Muscle of leg (tissue), 11 donors: Measurements from ENCODE around the gene ANO1. TPM values are rescaled to one million over a fixed set of nuclear protein-coding genes. Genes with fewer than 3 reads are reported as not detected.
A peak's percentile ranks its signal among the peaks of the same experiment; 100 is the strongest.
"Not testable (repeated sequence)": the region's sequence is repeated elsewhere in the genome, so short reads cannot be mapped to it uniquely, and the experiment has no call there.

Experiments
- DNase-seq: peaks from one replicate; pipeline ENCODE4 v3.0.0; 2013
- H3K27ac ChIP-seq: one replicate; pipeline ENCODE4 v1.5.1; 2013; ENCODE audit warnings: mild to moderate bottlenecking, low read length, control low read depth
- H3K27me3 ChIP-seq: one replicate; pipeline ENCODE4 v1.6.1; 2013; ENCODE audit warnings: low read length; ENCODE audit not compliant: control insufficient read depth, insufficient read depth
- H3K36me3 ChIP-seq: one replicate; pipeline ENCODE4 v1.6.1; 2013; ENCODE audit warnings: low read length; ENCODE audit not compliant: control insufficient read depth, insufficient read depth
- H3K4me1 ChIP-seq: one replicate; pipeline ENCODE4 v1.6.1; 2013; ENCODE audit warnings: low read length; ENCODE audit not compliant: control insufficient read depth, insufficient read depth
- H3K4me3 ChIP-seq: one replicate; pipeline ENCODE4 v1.5.1; 2013; ENCODE audit warnings: low read length, control low read depth
- H3K9me3 ChIP-seq: replicated peaks from 2 replicates; pipeline ENCODE4 v1.6.1; 2013; ENCODE audit warnings: low read depth, low read length; ENCODE audit not compliant: control insufficient read depth
- WGBS: methylation state at CpG from one replicate; pipeline ENCODE4 v1.1.5; 2013; ENCODE audit warnings: missing lambda C conversion rate; ENCODE audit not compliant: insufficient coverage; 5-methylcytosine and 5-hydroxymethylcytosine counted together
- polyA plus RNA-seq, 8 donors: library from polyadenylated mRNA; unstranded; fragments of 120-200 nt; gene quantifications; one replicate each; pipeline versions ENCODE4 v1.2.1 to v1.2.3, GENCODE V29; 2013; ENCODE audit warnings: inconsistent platforms in 1 of 8, low replicate concordance in 1 of 8; ENCODE audit not compliant: insufficient read length in 8 of 8, insufficient read depth in 1 of 8
- total RNA-seq: library from RNA; stranded (reverse); fragments of 120-200 nt; gene quantifications from one replicate; pipeline ENCODE4 v1.2.4, GENCODE V29; 2013

The ANO1 gene
- total and polyA plus RNA-seq, 9 donors, result 5.1 to 15.4 (median 8.2) TPM

GRCh38 chr11:70200212-70200844, 122.2 kb downstream of the ANO1 start:
- no peak overlapping the region for H3K27ac ChIP-seq
- 95% methylated on average over 6 of the region's 10 CpGs for WGBS
- H3K4me1 ChIP-seq, result peaks cover 16% of the 10 kb centered on the region
- no peak for DNase-seq
- peaks cover 7% of the 10 kb centered on the region for H3K27me3 ChIP-seq
- H3K4me3 ChIP-seq, result no peak overlapping the region
- no peaks in the 10 kb centered on the region for H3K9me3 ChIP-seq
- peaks cover 2% of the 10 kb centered on the region for H3K36me3 ChIP-seq

GRCh38 chr11:70201047-70201446, 122.9 kb downstream of the ANO1 start:
- H3K36me3 ChIP-seq, result not testable (repeated sequence)

GRCh38 chr11:70201882-70202861, 124.1 kb downstream of the ANO1 start:
- Histone ChIP-seq H3K36me3 (peaks cover 20% of the 10 kb centered on the region), H3K27ac (no peak overlapping the region), H3K4me3 (peak overlapping the region; percentile 87), H3K4me1 (peaks cover 16% of the 10 kb centered on the region), H3K9me3 (no peaks in the 10 kb centered on the region), H3K27me3 (peaks cover 6% of the 10 kb centered on the region)
- no peak for DNase-seq
- WGBS, result 82% methylated on average over 10 of the region's 29 CpGs

More at GRCh38 chr11:70201047-70201446, 122.9 kb downstream of the ANO1 start:
- H3K4me1 ChIP-seq, result peaks cover 16% of the 10 kb centered on the region
- not testable (repeated sequence) for H3K4me3 ChIP-seq, DNase-seq, H3K9me3 ChIP-seq, H3K27me3 ChIP-seq, H3K27ac ChIP-seq
- WGBS, result no CpG with 5 or more reads among the region's 3 CpGs

- Histone ChIP-seq H3K27me3 (peaks cover 6% of the 10 kb centered on the region), H3K9me3 (no peaks in the 10 kb centered on the region), H3K27ac (peak within 1 kb of the TSS; percentile 67), H3K36me3 (peaks cover 28% of the 10 kb centered on the region), H3K4me3 (peak within 1 kb of the TSS; percentile 87), H3K4me1 (peaks cover 16% of the 10 kb centered on the region)
- DNase-seq, result peak; percentile 97
- WGBS, result under 1% methylated on average over 81 of the region's 91 CpGs
These were observed 125.0 kb downstream of the ANO1 start, which contains the start of gene FADD for GRCh38 chr11:70202920-70203750. FADD (plus strand) TSS chr11:70203296; CDS start chr11:70203460, 164 bp downstream.

GRCh38 chr11:70203751-70204465, 125.8 kb downstream of the ANO1 start:
- WGBS, result 9% methylated on average over 20 of the region's 30 CpGs
- Histone ChIP-seq H3K9me3 (no peaks in the 10 kb centered on the region), H3K27ac (peak overlapping the region; percentile 60), H3K36me3 (peaks cover 31% of the 10 kb centered on the region), H3K27me3 (peaks cover 6% of the 10 kb centered on the region), H3K4me3 (peak overlapping the region; percentile 87), H3K4me1 (peaks cover 16% of the 10 kb centered on the region)
- DNase-seq, result peak; percentile 67

- peak overlapping the region; percentile 87 for H3K4me3 ChIP-seq
- WGBS, result 33% methylated on average over 3 of the region's 4 CpGs
These were observed 126.3 kb downstream of the ANO1 start for GRCh38 chr11:70204466-70204799.

GRCh38 chr11:70205049-70205725, 127.1 kb downstream of the ANO1 start:
- peaks cover 40% of the 10 kb centered on the region for H3K36me3 ChIP-seq
- H3K27ac ChIP-seq, result no peak overlapping the region
- WGBS, result 92% methylated on average over 8 of the region's 12 CpGs

More at GRCh38 chr11:70204466-70204799, 126.3 kb downstream of the ANO1 start:
- Histone ChIP-seq H3K36me3 (peaks cover 36% of the 10 kb centered on the region), H3K4me1 (peaks cover 16% of the 10 kb centered on the region), H3K27me3 (peaks cover 3% of the 10 kb centered on the region), H3K9me3 (no peaks in the 10 kb centered on the region), H3K27ac (peak overlapping the region; percentile 60)
- no peak for DNase-seq

GRCh38 chr11:70205766-70206165, 127.6 kb downstream of the ANO1 start:
- Histone ChIP-seq H3K36me3 (peaks cover 40% of the 10 kb centered on the region), H3K9me3 (no peaks in the 10 kb centered on the region), H3K27ac (no peak overlapping the region), H3K27me3 (no peaks in the 10 kb centered on the region), H3K4me1 (peaks cover 16% of the 10 kb centered on the region), H3K4me3 (no peak overlapping the region)
- DNase-seq, result no peak
- 83% methylated on average over 5 of the region's 7 CpGs for WGBS

More at GRCh38 chr11:70205049-70205725, 127.1 kb downstream of the ANO1 start:
- no peaks in the 10 kb centered on the region for H3K9me3 ChIP-seq
- DNase-seq, result no peak
- H3K27me3 ChIP-seq, result peaks cover 2% of the 10 kb centered on the region
- no peak overlapping the region for H3K4me3 ChIP-seq
- H3K4me1 ChIP-seq, result peaks cover 16% of the 10 kb centered on the region
